OCI-M1 (cell line): ENCODE data around the gene NBR1.
"Not testable (repeated sequence)": the region's sequence is repeated elsewhere in the genome, so short reads cannot be mapped to it uniquely, and the experiment has no call there.

Experiments used
- DNase-seq: peaks from one replicate; lab custom pipeline; 2025; lab: John Stamatoyannopoulos, UW

NBR1 gene

GRCh38 chr17:43153197-43153835, 17.7 kb upstream of the NBR1 start:
- DNase-seq = peak; percentile 89

GRCh38 chr17:43155666-43156065, 15.3 kb upstream of the NBR1 start:
- DNase-seq = no peak

GRCh38 chr17:43159232-43159631, 11.8 kb upstream of the NBR1 start:
- DNase-seq = not testable (repeated sequence)

GRCh38 chr17:43159957-43160356, 11.1 kb upstream of the NBR1 start:
- not testable (repeated sequence) for DNase-seq

- DNase-seq = not testable (repeated sequence)
Observed at GRCh38 chr17:43165971-43166370, 5.0 kb upstream of the NBR1 start.

GRCh38 chr17:43169561-43170139, 1.4 kb upstream of the NBR1 start:
- DNase-seq = peak; percentile 80

- peak; percentile 98 for DNase-seq
Observed at GRCh38 chr17:43170140-43170765, 761 bp upstream of the NBR1 start.

- DNase-seq = peak; percentile 95
Observed at GRCh38 chr17:43171586-43172487, 823 bp downstream of the NBR1 start.

- no peak for DNase-seq
Observed at GRCh38 chr17:43175213-43176118, 4.5 kb downstream of the NBR1 start.

- DNase-seq = no peak
Observed at GRCh38 chr17:43176119-43176570, 5.1 kb downstream of the NBR1 start.

GRCh38 chr17:43183921-43184320, 12.9 kb downstream of the NBR1 start:
- no peak for DNase-seq

GRCh38 chr17:43186656-43187055, 15.6 kb downstream of the NBR1 start:
- DNase-seq = not testable (repeated sequence)

- no peak for DNase-seq
Observed at GRCh38 chr17:43193251-43193650, 22.2 kb downstream of the NBR1 start.

GRCh38 chr17:43199633-43200032, 28.6 kb downstream of the NBR1 start:
- no peak for DNase-seq

GRCh38 chr17:43200127-43200526, 29.1 kb downstream of the NBR1 start:
- no peak for DNase-seq

GRCh38 chr17:43203013-43203412, 32.0 kb downstream of the NBR1 start:
- not testable (repeated sequence) for DNase-seq

- DNase-seq = no peak
Observed at GRCh38 chr17:43210576-43210975, 39.6 kb downstream of the NBR1 start.

- DNase-seq = peak; percentile 57
Observed at GRCh38 chr17:43211123-43211479, 40.1 kb downstream of the NBR1 start.

GRCh38 chr17:43211480-43212402, 40.7 kb downstream of the NBR1 start, which contains the start of gene TMEM106A:
TSS of gene TMEM106A (plus strand) at chr17:43211875. CDS start at chr17:43213042, 1,167 bp downstream.
- DNase-seq = peak; percentile 86
